ENCODE measurements around the gene BAIAP2. TPM values are rescaled to one million over a fixed set of nuclear protein-coding genes. Genes with fewer than 3 reads are reported as not detected.

Gene BAIAP2
- total and polyA plus RNA-seq, 2 of the 13 experiments (the other 11 are each of a cell fraction or from before 2014, with no cell fraction given): 22.5 to 24.0 TPM

DNA sequence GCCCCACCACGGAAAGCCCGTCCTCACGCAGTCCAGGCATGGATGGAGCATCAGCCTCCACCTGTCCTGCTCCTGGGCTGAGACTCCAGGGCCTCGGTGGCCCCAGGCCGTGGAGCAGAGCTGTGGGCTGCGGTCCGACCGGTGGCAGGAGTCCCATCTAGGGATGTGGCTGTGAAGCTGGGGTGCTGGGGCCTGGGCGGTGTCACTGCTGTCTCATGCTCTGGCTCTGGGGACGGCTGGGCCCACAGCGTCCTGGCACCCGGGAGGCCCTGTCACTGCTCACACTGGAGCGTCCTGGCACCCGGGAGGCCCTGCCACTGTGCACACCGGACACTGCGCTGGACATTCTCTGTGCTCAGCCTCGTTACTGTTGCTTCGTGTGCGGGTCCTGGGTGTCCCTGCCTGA lies 8.4 kb downstream of the BAIAP2 start (continued):
- no peak for TF ChIP-seq CREM (IDR thresholded peaks at IDR 0.05)
- TF ChIP-seq CREM (CRISPR knock-in tag; IDR thresholded peaks at IDR 0.05): no peak
- TF ChIP-seq CEBPB (IDR thresholded peaks at IDR 0.05; ENCODE audit: borderline replicate concordance, low read depth, low read length): no peak
- TF ChIP-seq, protein P1, sequence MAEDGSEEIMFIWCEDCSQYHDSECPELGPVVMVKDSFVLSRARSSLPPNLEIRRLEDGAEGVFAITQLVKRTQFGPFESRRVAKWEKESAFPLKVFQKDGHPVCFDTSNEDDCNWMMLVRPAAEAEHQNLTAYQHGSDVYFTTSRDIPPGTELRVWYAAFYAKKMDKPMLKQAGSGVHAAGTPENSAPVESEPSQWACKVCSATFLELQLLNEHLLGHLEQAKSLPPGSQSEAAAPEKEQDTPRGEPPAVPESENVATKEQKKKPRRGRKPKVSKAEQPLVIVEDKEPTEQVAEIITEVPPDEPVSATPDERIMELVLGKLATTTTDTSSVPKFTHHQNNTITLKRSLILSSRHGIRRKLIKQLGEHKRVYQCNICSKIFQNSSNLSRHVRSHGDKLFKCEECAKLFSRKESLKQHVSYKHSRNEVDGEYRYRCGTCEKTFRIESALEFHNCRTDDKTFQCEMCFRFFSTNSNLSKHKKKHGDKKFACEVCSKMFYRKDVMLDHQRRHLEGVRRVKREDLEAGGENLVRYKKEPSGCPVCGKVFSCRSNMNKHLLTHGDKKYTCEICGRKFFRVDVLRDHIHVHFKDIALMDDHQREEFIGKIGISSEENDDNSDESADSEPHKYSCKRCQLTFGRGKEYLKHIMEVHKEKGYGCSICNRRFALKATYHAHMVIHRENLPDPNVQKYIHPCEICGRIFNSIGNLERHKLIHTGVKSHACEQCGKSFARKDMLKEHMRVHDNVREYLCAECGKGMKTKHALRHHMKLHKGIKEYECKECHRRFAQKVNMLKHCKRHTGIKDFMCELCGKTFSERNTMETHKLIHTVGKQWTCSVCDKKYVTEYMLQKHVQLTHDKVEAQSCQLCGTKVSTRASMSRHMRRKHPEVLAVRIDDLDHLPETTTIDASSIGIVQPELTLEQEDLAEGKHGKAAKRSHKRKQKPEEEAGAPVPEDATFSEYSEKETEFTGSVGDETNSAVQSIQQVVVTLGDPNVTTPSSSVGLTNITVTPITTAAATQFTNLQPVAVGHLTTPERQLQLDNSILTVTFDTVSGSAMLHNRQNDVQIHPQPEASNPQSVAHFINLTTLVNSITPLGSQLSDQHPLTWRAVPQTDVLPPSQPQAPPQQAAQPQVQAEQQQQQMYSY (CRISPR knock-in tag; IDR thresholded peaks at IDR 0.05): no peak
- TF ChIP-seq, protein P2, sequence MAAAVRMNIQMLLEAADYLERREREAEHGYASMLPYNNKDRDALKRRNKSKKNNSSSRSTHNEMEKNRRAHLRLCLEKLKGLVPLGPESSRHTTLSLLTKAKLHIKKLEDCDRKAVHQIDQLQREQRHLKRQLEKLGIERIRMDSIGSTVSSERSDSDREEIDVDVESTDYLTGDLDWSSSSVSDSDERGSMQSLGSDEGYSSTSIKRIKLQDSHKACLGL (CRISPR knock-in tag; IDR thresholded peaks at IDR 0.05): peak; percentile 76; the same call in 1 of the 2 replicates
- TF ChIP-seq, protein P3, sequence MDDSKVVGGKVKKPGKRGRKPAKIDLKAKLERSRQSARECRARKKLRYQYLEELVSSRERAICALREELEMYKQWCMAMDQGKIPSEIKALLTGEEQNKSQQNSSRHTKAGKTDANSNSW (CRISPR knock-in tag; IDR thresholded peaks at IDR 0.05; ENCODE audit: borderline replicate concordance): peak; percentile 42; the same call in 1 of the 2 replicates
- TF ChIP-seq ZNF549 (CRISPR knock-in tag; IDR thresholded peaks at IDR 0.05): no peak
- TF ChIP-seq HMGA1 (CRISPR knock-in tag; conservative IDR thresholded peaks at IDR 0.05): no peak
- TF ChIP-seq FOXA3 (CRISPR knock-in tag; IDR thresholded peaks at IDR 0.05): no peak
- TF ChIP-seq, protein P4, sequence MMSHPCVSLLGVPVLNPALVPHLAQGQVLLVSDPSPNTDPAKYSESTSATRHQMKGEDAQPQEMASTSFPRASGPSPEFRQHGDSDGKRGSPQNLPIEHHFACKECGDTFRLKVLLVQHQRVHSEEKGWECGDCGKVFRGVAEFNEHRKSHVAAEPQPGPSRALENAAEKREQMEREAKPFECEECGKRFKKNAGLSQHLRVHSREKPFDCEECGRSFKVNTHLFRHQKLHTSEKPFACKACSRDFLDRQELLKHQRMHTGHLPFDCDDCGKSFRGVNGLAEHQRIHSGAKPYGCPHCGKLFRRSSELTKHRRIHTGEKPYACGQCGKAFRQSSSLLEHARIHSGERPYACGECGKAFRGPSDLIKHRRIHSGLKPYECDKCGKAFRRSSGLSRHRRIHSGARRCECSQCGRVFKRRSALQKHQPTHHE (CRISPR knock-in tag; IDR thresholded peaks at IDR 0.05; ENCODE audit: borderline replicate concordance): peak; percentile 81; the same call in 1 of the 2 replicates
- TF ChIP-seq ZFP82 (CRISPR knock-in tag; IDR thresholded peaks at IDR 0.05; ENCODE audit: borderline replicate concordance): no peak
- no peak for TF ChIP-seq RAD21 (CRISPR knock-in tag; IDR thresholded peaks at IDR 0.05)
- TF ChIP-seq MXI1 (IDR thresholded peaks at IDR 0.05; ENCODE audit: borderline replicate concordance, low read depth, low read length): no peak
- TF ChIP-seq ZNF138 (CRISPR knock-in tag; IDR thresholded peaks at IDR 0.05; ENCODE audit: low read depth): no peak
- TF ChIP-seq ZNF432 (CRISPR knock-in tag; IDR thresholded peaks at IDR 0.05; ENCODE audit: borderline replicate concordance): no peak
- TF ChIP-seq MLLT10 (CRISPR knock-in tag; IDR thresholded peaks at IDR 0.05): no peak
- TF ChIP-seq, protein P5, sequence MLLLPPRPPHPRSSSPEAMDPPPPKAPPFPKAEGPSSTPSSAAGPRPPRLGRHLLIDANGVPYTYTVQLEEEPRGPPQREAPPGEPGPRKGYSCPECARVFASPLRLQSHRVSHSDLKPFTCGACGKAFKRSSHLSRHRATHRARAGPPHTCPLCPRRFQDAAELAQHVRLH (CRISPR knock-in tag; IDR thresholded peaks at IDR 0.05; ENCODE audit: borderline replicate concordance, low read depth): no peak
- no peak for TF ChIP-seq ZNF205 (CRISPR knock-in tag; IDR thresholded peaks at IDR 0.05)
- no peak for TF ChIP-seq RBAK (CRISPR knock-in tag; IDR thresholded peaks at IDR 0.05)
- no peak for TF ChIP-seq ZNF251 (CRISPR knock-in tag; IDR thresholded peaks at IDR 0.05)
- TF ChIP-seq SOX6 (IDR thresholded peaks at IDR 0.05): no peak
- no peak; the same call in 1 of the 2 replicates for TF ChIP-seq SOX6 (CRISPR knock-in tag; IDR thresholded peaks at IDR 0.05)
- TF ChIP-seq SP5 (CRISPR knock-in tag; IDR thresholded peaks at IDR 0.05; ENCODE audit: borderline replicate concordance, low read depth): no peak
- TF ChIP-seq JUND (CRISPR knock-in tag; IDR thresholded peaks at IDR 0.05): no peak
- TF ChIP-seq, protein P6, sequence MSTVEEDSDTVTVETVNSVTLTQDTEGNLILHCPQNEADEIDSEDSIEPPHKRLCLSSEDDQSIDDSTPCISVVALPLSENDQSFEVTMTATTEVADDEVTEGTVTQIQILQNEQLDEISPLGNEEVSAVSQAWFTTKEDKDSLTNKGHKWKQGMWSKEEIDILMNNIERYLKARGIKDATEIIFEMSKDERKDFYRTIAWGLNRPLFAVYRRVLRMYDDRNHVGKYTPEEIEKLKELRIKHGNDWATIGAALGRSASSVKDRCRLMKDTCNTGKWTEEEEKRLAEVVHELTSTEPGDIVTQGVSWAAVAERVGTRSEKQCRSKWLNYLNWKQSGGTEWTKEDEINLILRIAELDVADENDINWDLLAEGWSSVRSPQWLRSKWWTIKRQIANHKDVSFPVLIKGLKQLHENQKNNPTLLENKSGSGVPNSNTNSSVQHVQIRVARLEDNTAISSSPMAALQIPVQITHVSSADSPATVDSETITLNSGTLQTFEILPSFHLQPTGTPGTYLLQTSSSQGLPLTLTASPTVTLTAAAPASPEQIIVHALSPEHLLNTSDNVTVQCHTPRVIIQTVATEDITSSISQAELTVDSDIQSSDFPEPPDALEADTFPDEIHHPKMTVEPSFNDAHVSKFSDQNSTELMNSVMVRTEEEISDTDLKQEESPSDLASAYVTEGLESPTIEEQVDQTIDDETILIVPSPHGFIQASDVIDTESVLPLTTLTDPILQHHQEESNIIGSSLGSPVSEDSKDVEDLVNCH (CRISPR knock-in tag; IDR thresholded peaks at IDR 0.05): 0 out of 2 replicates have a peak, but pooled peaks have one; percentile 70
